Neural crest cell (in vitro differentiated cells): ENCODE results near the gene RHBDF2. TPM values are rescaled to one million over a fixed set of nuclear protein-coding genes. Genes with fewer than 3 reads are reported as not detected.

ENCODE experiments used
- DNase-seq: peaks from one replicate; pipeline ENCODE4 v3.0.0; 2021; ENCODE audit warnings: low read depth, mixed read lengths, low spot score
- H3K27ac Mint-ChIP-seq: one replicate; pipeline ENCODE4 v1.8.0; 2021; ENCODE audit warnings: mild to moderate bottlenecking, mixed read lengths; ENCODE audit not compliant: unreplicated experiment
- H3K27me3 Mint-ChIP-seq: 2 replicates; pipeline ENCODE4 v1.8.0; 2021; ENCODE audit warnings: low read depth, mild to moderate bottlenecking, mixed read lengths
- H3K36me3 Mint-ChIP-seq: 2 replicates; pipeline ENCODE4 v1.8.0; 2021; ENCODE audit warnings: low read depth, mild to moderate bottlenecking, mixed read lengths
- H3K4me1 Mint-ChIP-seq: 2 replicates; pipeline ENCODE4 v1.8.0; 2021; ENCODE audit warnings: mixed read lengths
- H3K4me3 Mint-ChIP-seq: one replicate; pipeline ENCODE4 v1.8.0; 2021; ENCODE audit warnings: mild to moderate bottlenecking, mixed read lengths
- H3K9me3 Mint-ChIP-seq: 2 replicates; pipeline ENCODE4 v1.8.0; 2021; ENCODE audit warnings: mixed read lengths
- total RNA-seq: library from RNA; stranded (reverse); gene quantifications from 2 replicates; pipeline ENCODE4 v1.2.1, GENCODE V29; 2021
- TF ChIP-seq, protein P1 (sequence below): fragments of 200-600 bp; sonication (generic); conservative IDR thresholded peaks from 2 replicates; pipeline ENCODE4 v1.5.0; 2021; ENCODE audit warnings: antibody characterized with exemption, mild to moderate bottlenecking

The RHBDF2 gene
- total RNA-seq, 1 donor from 2014 or later = 3.6 TPM

DNA sequence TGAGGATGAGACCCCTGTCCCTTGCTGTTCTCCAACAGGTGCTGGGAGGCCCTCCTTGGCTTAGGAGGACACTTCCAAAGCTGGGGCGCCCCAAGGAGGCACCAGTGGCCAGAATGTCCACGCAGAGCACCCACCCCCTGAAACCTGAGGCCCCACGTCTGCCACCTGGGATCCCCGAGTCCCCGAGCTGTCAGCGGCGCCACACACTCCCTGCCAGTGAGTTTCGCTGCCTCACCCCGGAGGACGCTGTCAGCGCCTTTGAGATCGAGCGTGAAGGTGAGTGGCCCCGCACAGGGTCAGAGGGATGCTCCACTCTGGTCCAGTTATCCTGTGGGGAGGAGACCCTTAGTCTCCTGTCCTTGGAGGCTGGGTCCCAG lies 32.6 kb downstream of the RHBDF2 start:
- Mint-ChIP-seq H3K27me3 (no peaks in the 10 kb centered on the region), H3K9me3 (no peaks in the 10 kb centered on the region), H3K4me3 (no peak overlapping the region), H3K27ac (no peak overlapping the region), H3K4me1 (peaks cover 5% of the 10 kb centered on the region), H3K36me3 (no peaks in the 10 kb centered on the region)
- TF ChIP-seq, protein P1, sequence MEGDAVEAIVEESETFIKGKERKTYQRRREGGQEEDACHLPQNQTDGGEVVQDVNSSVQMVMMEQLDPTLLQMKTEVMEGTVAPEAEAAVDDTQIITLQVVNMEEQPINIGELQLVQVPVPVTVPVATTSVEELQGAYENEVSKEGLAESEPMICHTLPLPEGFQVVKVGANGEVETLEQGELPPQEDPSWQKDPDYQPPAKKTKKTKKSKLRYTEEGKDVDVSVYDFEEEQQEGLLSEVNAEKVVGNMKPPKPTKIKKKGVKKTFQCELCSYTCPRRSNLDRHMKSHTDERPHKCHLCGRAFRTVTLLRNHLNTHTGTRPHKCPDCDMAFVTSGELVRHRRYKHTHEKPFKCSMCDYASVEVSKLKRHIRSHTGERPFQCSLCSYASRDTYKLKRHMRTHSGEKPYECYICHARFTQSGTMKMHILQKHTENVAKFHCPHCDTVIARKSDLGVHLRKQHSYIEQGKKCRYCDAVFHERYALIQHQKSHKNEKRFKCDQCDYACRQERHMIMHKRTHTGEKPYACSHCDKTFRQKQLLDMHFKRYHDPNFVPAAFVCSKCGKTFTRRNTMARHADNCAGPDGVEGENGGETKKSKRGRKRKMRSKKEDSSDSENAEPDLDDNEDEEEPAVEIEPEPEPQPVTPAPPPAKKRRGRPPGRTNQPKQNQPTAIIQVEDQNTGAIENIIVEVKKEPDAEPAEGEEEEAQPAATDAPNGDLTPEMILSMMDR = no peak
- DNase-seq = no peak

DNA sequence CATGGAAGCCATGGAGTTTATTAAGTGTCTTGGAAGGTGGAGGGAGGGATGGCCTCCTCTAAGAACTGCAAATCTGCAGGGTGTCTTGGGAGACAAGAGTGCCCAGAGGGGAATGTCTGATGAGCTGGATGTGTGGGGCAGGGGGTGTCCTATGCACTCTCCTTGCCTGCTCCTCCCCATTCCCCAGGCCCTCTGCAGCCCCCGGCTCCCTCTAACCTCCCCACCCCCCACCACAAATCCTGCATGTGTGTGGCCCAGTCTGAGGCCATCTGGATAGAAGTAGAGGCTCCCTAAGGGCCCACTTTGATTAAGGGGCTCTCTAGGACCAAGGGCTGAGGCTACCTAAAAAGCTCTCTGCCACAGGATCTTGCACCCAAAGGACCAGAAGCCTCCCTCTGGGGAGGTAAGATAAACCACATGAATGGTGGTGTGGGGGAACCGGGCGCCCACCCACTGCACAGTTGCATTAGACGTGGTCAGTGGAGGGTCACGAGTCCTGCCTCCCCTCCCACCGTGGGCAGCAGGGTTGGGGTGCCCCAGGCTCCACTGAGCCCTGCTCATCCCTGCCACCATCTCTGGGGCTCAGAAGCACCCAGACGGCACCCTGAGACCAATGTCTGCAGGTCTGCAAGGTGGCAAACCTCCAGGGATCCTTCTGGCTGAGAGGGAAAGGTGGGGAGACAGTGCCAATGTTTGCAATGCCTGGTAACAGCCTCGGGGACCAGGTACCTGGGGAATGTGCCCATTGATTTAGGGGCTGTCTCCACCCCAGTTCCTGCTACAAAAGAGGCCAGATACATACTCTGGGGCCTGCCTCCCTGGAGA lies 33.2 kb downstream of the RHBDF2 start:
- Mint-ChIP-seq H3K36me3 (no peaks in the 10 kb centered on the region), H3K9me3 (no peaks in the 10 kb centered on the region), H3K4me1 (peaks cover 5% of the 10 kb centered on the region), H3K4me3 (no peak overlapping the region), H3K27me3 (no peaks in the 10 kb centered on the region), H3K27ac (no peak overlapping the region)
- no peak for DNase-seq
- TF ChIP-seq, protein P1 = no peak

DNA sequence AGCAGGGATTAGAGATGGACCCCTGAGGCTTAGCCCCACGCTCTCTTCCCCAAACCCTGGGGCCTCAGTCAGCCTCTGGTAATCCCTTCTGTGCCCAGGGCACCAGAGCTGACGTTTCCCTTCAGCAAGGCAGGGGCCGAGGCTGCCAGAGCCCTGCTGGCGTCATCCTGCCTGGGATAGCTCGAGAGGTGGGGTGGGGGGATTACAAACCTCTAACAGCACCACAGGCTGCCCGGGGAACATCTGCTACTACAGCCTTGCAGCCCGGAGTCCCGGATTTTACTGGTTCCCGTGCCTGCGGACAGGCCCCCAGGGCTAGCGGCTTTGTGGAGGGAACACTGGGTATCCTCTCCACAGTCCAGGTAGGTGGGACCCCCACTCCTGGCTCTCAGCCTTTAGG lies 33.9 kb downstream of the RHBDF2 start, which contains the start of gene AANAT:
Gene AANAT, plus strand, starts transcription at position 238 of the 400 bp plus-strand sequence. CDS start 1,144 bp downstream, outside the sequence.
- no peak within 1 kb of the TSS for H3K4me3 Mint-ChIP-seq
- TF ChIP-seq, protein P1 = no peak
- no peaks in the 10 kb centered on the region for H3K36me3 Mint-ChIP-seq
- H3K4me1 Mint-ChIP-seq = peaks cover 5% of the 10 kb centered on the region
- no peaks in the 10 kb centered on the region for H3K27me3 Mint-ChIP-seq
- DNase-seq = no peak
- H3K27ac Mint-ChIP-seq = no peak within 1 kb of the TSS
- H3K9me3 Mint-ChIP-seq = no peaks in the 10 kb centered on the region

DNA sequence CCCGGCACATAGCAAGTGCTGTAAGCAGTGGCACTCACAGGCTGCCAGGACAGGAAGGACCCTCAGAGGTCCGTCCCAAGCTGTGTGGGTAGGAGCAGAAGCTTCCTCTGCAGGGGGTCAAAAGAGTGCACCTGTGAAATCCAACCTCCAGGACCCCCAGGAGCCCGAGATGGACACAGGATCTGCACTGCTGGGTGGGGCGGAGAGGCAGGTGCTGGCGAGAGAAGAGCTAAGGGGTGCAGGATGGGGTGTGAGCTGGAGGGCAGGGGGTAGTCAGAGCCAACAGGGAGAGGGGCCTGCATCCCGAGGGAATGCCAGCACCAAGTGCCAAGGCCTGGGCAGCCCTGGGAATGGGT lies 34.5 kb downstream of the RHBDF2 start:
- Mint-ChIP-seq H3K27ac (no peak overlapping the region), H3K27me3 (no peaks in the 10 kb centered on the region), H3K4me3 (no peak overlapping the region), H3K4me1 (peaks cover 5% of the 10 kb centered on the region), H3K36me3 (no peaks in the 10 kb centered on the region), H3K9me3 (no peaks in the 10 kb centered on the region)
- TF ChIP-seq, protein P1 = no peak
- DNase-seq = no peak

DNA sequence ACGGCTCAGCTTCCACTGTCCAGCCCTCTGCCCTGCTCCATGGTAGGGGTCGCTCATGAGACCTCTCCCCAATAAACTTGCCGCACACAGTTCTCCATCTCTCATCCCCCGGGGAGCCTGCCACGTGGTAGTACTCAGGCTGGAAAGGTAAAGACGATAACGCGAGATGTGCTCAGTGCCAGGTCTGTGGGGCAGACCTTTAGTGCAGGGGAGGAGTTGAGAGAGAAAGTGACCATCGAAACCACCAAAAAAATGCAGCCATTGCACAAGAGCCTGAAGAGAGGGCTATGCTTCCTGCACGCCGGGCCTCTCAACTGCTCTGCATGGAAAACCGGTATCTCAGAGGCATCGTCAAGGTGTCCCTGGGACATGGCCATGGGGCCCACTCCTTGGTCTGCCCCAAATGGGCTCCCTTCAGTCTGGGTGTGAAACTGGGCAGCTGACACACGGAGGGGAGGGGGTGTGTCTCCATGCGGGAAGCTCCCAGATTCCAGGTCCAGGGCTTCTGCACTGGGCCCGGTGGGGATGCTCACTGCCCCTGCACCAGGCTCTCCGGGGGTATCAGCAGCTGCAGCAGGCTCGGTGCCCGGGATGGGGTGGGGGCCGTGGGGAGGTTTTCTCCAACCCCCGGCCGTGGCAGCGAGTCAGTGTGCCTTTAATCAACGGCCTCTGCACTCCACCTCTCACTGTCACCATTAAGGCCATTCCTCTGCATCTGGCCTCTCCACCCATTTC lies 38.5 kb downstream of the RHBDF2 start:
- Mint-ChIP-seq H3K9me3 (no peaks in the 10 kb centered on the region), H3K4me3 (no peak overlapping the region), H3K36me3 (no peaks in the 10 kb centered on the region), H3K27ac (no peak overlapping the region), H3K4me1 (peaks cover 5% of the 10 kb centered on the region), H3K27me3 (no peaks in the 10 kb centered on the region)
- TF ChIP-seq, protein P1 = no peak
- DNase-seq = no peak
